ENCODE data around the gene PRIMA1. TPM values are rescaled to one million over a fixed set of nuclear protein-coding genes. Genes with fewer than 3 reads are reported as not detected.

PRIMA1 gene
- total and polyA plus RNA-seq, 4 donors, result 0.22 to 0.78 (median 0.53) TPM

DNA sequence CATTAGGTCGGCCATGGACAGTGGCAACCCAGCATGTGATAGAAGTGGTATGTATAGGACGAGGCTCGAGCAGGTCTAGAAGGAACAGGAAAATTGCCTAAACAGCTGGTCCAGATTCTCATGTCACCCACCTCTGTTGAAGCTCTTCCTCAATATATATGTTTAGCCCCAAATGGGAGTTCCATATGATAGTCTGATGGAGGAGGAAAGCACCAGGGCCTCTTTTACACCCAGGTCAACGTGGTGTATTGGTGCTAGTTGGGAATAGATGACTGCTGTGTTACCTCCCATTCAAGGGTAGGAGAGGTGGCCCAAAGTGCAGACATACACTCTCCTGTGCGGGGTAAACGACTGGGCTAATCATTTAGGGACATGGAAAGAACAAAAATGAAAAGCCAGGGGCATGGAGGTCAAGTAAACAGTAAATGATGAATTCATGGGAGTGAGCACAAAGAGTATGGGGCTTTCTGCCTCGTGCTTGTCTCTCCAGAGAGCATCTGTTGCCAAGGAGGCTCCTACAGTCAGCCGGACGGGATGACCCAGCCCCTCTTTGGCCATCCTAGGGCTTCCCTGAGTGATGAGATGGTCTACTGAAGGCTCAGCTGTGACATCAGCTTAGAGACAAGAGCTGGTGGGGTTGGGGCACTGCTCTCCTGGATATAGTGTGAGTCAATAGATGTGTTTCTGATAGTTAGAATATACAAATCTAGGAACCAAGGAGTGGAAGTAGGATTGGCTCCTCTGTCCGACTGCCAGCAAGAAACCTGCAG, 5.5 kb upstream of the PRIMA1 start:
- TF ChIP-seq, protein P1, sequence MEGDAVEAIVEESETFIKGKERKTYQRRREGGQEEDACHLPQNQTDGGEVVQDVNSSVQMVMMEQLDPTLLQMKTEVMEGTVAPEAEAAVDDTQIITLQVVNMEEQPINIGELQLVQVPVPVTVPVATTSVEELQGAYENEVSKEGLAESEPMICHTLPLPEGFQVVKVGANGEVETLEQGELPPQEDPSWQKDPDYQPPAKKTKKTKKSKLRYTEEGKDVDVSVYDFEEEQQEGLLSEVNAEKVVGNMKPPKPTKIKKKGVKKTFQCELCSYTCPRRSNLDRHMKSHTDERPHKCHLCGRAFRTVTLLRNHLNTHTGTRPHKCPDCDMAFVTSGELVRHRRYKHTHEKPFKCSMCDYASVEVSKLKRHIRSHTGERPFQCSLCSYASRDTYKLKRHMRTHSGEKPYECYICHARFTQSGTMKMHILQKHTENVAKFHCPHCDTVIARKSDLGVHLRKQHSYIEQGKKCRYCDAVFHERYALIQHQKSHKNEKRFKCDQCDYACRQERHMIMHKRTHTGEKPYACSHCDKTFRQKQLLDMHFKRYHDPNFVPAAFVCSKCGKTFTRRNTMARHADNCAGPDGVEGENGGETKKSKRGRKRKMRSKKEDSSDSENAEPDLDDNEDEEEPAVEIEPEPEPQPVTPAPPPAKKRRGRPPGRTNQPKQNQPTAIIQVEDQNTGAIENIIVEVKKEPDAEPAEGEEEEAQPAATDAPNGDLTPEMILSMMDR (IDR thresholded peaks at IDR 0.05; ENCODE audit: control extremely low read depth, extremely low read depth), result no peak
- Histone ChIP-seq H3K4me1 (ENCODE audit: control insufficient read depth in 5 of 5, insufficient read depth in 5 of 5, low read length in 5 of 5) (peaks cover 0 to 7% (median 0%) of the 10 kb centered on the region in 5 donors), H3K4me3 (no peak overlapping the region), H3K36me3 (ENCODE audit: control insufficient read depth in 4 of 4, insufficient read depth in 4 of 4, low read length in 4 of 4) (no peaks in the 10 kb centered on the region), H3K9me3 (ENCODE audit: control insufficient read depth in 4 of 4, insufficient read depth in 3 of 4, low read length in 3 of 4) (peaks cover 0 to 2% (median 0%) of the 10 kb centered on the region in 4 donors), H3K27me3 (ENCODE audit: control insufficient read depth in 3 of 3, insufficient read depth in 3 of 3, low read length in 2 of 3) (peaks cover 10 to 17% (median 15%) of the 10 kb centered on the region in 3 donors), H3K27ac (ENCODE audit: low read depth in 1 of 2, low read length in 1 of 2) (no peak overlapping the region), H3K9ac (ENCODE audit: insufficient read depth in 1 of 2, low read length in 2 of 2) (no peak overlapping the region)
- DNase-seq, result no peak
- 74 to 79% methylated on average over 10 of the region's 10 CpGs for WGBS, 2 donors
- no peak for ATAC-seq (ENCODE audit: insufficient read depth, low FRiP score)

DNA sequence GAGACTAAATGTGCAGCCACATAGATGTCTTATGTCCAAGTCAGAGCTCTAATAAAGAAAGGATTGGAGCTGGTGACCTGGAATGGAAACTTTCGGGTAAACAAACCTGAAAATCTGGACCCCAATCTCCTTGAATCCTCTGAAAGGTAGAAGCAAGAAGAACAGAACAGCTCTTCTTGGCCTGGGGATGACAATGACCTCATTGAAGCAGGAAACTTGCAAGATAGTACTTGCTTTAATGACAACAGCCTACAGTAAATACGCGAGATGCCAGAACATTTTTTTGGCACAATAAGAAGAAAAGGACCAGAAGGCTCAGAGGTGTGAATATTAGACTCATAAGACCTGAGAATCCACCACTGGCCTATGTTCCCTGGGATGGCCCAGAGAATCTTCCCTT, 4.1 kb upstream of the PRIMA1 start:
- TF ChIP-seq, protein P1 (IDR thresholded peaks at IDR 0.05; ENCODE audit: control extremely low read depth, extremely low read depth), result no peak
- H3K36me3 ChIP-seq (ENCODE audit: control insufficient read depth in 4 of 4, insufficient read depth in 4 of 4, low read length in 4 of 4), result no peaks in the 10 kb centered on the region
- H3K4me3 ChIP-seq, result no peak overlapping the region
- H3K4me1 ChIP-seq (ENCODE audit: control insufficient read depth in 5 of 5, insufficient read depth in 5 of 5, low read length in 5 of 5), result peaks cover 0 to 17% (median 0%) of the 10 kb centered on the region in 5 donors
- H3K27ac ChIP-seq (ENCODE audit: low read depth in 1 of 2, low read length in 1 of 2), result no peak overlapping the region
- H3K27me3 ChIP-seq (ENCODE audit: control insufficient read depth in 3 of 3, insufficient read depth in 3 of 3, low read length in 2 of 3), result peaks cover 21 to 22% (median 21%) of the 10 kb centered on the region in 3 donors
- H3K9ac ChIP-seq (ENCODE audit: insufficient read depth in 1 of 2, low read length in 2 of 2), result no peak overlapping the region
- peaks cover 0 to 7% (median 0%) of the 10 kb centered on the region in 4 donors for H3K9me3 ChIP-seq (ENCODE audit: control insufficient read depth in 4 of 4, insufficient read depth in 3 of 4, low read length in 3 of 4)
- DNase-seq, result no peak
- no peak for ATAC-seq (ENCODE audit: insufficient read depth, low FRiP score)
- WGBS, 2 donors, result 87 to 88% methylated on average over 3 of the region's 3 CpGs

DNA sequence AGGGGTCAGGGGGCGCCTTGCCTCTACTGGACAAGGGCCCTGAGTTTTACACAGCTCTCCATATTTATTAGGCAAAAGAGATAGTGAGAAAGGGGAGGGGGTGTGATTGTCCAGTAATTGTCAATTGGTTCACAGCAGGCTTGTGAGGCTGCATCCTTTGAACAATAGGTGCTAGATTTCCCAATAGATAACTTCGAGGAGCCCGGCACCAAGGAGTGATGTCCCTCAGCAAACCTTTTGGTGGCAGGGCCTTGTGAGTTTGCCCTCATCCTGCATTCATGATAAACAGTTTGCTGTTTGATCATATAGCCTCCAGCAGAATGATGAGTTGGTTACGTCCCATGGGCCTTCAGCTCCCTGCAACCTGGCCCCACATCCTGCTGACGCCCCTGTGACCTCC, 2.7 kb upstream of the PRIMA1 start:
- TF ChIP-seq, protein P1 (IDR thresholded peaks at IDR 0.05; ENCODE audit: control extremely low read depth, extremely low read depth), result no peak
- peaks cover 0 to 17% (median 0%) of the 10 kb centered on the region in 5 donors for H3K4me1 ChIP-seq (ENCODE audit: control insufficient read depth in 5 of 5, insufficient read depth in 5 of 5, low read length in 5 of 5)
- no peak overlapping the region for H3K9ac ChIP-seq (ENCODE audit: insufficient read depth in 1 of 2, low read length in 2 of 2)
- no peak overlapping the region for H3K27ac ChIP-seq (ENCODE audit: low read depth in 1 of 2, low read length in 1 of 2)
- H3K36me3 ChIP-seq (ENCODE audit: control insufficient read depth in 4 of 4, insufficient read depth in 4 of 4, low read length in 4 of 4), result no peaks in the 10 kb centered on the region
- peaks cover 0 to 9% (median 0%) of the 10 kb centered on the region in 4 donors for H3K9me3 ChIP-seq (ENCODE audit: control insufficient read depth in 4 of 4, insufficient read depth in 3 of 4, low read length in 3 of 4)
- 63 to 76% methylated on average over 5 of the region's 5 CpGs for WGBS, 2 donors
- DNase-seq (no peak), ATAC-seq (ENCODE audit: insufficient read depth, low FRiP score) (no peak)
- H3K4me3 ChIP-seq, result no peak overlapping the region
- H3K27me3 ChIP-seq (ENCODE audit: control insufficient read depth in 3 of 3, insufficient read depth in 3 of 3, low read length in 2 of 3), result peaks cover 25 to 31% (median 30%) of the 10 kb centered on the region in 3 donors

Data from lung (tissue), 12 donors.